GM18526 (cell line): ENCODE measurements around the gene EIF6.

Source experiments
- POLR2A ChIP-seq: IDR thresholded peaks from 3 replicates; pipeline ENCODE4 v1.6.1; 2011; ENCODE audit not compliant: insufficient read length; ENCODE audit errors: extremely low read depth

Gene EIF6

DNA sequence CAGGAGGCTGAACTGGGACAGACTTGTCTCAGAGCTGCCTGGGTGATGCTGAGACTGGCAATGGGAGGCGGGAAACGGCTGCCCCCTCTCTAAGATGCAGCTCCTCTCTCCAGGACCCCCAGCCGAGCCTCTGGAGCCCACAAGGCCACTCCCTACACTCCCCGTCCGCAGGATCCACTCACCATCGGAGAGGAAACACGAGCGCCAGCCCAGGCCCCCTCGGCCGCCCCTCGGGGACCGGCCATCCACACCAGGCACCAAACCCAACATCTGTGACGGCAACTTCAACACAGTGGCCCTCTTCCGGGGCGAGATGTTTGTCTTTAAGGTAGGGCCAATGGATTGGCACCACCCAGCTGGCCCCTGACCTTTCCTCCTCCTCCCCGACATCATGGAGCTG is 17.5 kb downstream of the EIF6 start:
- TF ChIP-seq POLR2A = no peak

DNA sequence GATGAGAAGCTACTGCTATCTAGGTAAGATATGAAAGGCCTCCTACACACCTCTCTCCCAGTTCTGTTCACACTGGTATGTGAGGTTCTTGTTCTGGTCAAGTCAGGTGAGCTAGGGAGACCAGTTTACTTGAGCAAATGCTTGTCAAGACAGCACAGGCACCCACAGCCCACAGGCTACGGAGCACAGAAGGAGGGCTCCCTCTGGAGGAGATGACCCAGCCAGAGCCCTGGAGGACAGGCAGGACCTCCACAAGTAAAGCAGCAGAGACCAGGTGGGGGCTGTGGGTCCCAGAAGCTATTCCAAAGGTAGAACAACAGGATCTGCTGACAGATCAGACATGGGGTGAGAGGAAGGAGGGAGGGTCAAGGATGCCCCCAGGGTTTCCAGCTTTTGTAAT is 19.8 kb downstream of the EIF6 start:
- TF ChIP-seq POLR2A = no peak

DNA sequence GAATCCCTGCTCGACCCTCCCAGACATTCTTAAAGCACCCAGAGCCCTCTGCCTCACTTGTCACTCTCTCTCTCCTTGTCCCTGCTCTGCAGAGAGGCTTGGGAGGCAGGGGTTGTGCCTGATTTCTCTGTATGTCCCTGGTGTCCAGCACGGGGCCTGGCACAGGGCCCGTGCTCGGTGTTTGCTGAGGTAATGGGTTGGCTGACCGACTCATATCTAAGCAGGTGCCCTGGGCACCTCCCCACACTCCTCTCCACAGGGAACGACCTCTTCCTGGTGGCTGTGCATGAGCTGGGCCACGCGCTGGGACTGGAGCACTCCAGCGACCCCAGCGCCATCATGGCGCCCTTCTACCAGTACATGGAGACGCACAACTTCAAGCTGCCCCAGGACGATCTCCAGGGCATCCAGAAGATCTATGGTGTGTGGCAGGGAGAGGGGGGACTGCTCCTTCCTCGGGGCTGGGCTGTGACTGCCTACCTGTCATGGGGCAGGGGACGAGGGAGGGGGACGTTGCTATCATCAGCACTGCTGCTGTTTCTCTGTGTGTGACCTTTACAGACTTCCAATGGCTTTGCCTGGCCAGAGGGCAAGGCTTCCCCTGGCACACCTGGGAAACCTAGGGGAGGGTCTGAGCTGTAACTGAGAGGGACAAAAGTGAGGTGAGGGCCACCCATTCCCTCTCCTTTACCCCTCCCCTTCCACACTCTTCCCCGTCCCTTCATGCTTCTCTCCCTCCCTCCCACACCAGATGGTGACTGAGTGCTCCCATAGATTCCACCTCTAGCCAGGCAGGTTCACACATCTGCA is 20.8 kb downstream of the EIF6 start:
- TF ChIP-seq POLR2A = no peak

DNA sequence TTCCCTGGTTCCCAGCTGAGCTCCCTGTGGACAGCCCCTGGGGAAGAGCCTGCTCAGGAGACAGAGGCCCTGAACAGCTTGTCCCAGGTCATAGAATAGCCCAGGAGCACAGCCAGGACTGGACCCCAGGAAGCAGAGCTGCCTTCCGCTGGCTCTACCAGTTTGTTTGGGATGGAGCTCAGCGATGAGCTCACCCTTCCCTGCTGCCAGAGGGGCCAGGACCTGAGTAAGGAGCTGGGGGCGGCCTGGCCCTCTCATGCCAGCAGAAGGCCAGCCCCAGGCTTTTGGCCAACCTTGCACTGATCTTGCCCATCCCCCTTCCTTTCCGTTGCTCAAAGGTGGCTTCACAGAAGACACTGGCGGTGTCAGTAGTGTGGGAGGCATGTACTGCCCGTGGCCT is 24.1 kb downstream of the EIF6 start:
- no peak for TF ChIP-seq POLR2A

DNA sequence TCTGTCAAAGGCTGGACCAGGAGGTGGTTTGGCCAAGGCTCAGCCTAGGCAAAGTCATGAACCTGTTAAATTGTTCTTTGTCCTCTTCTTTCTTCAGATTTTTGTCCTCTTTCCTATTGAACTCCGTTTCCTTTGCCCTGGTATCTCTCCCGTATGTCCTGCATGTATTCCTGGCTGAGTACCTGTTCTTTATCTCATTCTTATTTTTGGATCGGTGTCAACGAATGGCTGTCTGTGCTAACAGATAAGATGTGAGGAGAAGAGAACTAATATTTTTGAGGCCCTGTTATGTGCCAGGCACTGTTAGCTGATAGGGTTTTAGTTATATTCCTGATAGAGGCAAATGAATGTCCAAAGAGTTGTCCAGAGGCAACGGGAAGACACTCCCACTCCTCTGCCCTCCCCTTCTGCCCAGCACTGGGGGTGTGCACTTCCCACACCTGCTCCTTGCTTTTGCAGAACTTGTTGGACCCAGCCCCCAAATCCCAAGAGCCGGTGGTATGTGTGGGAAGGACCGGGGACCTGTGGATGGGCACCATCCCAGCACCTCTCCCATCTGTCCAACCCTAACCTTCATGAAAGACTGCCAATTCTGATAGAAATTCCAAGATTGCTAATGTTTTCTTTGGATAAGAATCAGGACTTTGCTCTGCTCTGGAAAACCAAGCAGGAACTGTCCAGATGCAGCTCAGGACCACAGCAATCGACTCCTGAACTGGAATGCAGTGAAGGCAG is 27.2 kb downstream of the EIF6 start:
- TF ChIP-seq POLR2A = no peak

DNA sequence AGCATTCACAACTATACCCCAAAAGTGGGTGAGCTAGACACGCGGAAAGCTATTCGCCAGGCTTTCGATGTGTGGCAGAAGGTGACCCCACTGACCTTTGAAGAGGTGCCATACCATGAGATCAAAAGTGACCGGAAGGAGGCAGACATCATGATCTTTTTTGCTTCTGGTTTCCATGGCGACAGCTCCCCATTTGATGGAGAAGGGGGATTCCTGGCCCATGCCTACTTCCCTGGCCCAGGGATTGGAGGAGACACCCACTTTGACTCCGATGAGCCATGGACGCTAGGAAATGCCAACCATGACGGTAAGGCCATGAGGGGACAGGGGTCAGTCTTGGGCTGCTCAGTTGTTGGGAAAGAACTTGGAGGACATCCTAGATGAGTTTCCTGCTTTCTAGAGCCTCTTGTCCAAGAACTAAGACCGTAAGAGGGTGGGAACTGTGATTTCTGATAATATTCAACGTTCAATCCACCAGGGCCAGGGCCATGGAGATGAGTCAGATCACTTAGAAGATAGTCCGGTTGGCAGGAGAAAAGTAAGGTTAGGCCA is 30.0 kb downstream of the EIF6 start:
- no peak for TF ChIP-seq POLR2A

DNA sequence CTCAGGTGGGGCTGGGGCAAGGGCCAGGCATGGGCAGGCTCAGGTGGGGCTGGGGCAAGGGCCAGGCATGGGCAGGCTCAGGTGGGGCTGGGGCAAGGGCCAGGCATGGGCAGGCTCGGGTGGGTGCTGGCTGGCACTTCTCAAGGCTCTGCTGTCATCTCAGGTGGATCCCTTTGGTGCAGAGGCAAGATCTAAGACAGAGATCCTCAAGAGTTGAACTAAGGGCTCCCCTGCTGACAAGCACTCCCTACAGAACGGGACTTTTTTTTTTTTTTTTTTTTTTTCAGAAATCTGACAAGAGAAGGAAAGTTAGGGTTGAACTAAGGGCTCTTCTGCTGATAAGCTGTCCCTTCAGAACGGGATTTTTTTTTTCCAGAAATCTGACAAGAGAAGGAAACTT is 31.6 kb downstream of the EIF6 start:
- no peak for TF ChIP-seq POLR2A

DNA sequence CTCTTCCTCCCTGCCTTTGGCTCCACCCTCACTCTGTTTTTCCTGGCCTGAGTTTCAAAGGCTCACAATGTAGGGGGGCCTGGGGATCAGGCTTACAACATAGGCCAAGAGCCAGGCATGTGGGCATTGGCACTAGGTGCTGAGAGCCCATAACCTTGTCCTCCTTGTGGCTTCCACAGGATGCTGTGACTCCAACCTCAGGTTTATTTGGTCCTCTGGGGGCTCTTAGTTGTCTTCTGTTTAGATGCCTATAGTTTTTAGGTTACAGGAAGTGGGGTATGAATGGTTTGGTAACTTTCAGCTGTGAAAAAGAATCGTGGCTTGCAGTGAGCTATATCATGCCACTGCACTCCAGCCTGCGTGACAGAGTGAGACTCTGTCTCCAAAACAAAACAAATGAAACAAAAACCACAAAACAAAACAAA is 32.5 kb downstream of the EIF6 start:
- TF ChIP-seq POLR2A = no peak

DNA sequence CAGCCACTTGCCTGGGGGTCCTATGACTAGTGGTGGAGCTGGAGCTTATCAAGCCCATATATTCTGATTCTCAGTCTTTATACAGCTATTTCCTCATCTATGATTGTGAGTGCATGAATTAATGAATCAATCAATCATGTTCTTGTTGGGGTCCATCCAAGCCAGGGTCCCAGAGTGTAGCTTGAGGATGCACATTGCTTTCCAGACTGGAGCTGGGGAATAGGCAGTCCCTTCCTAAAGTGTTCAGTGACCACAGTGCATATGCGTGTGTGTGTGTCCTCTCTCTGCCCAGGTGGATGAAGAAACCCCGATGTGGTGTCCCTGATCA is 33.0 kb downstream of the EIF6 start:
- no peak for TF ChIP-seq POLR2A

DNA sequence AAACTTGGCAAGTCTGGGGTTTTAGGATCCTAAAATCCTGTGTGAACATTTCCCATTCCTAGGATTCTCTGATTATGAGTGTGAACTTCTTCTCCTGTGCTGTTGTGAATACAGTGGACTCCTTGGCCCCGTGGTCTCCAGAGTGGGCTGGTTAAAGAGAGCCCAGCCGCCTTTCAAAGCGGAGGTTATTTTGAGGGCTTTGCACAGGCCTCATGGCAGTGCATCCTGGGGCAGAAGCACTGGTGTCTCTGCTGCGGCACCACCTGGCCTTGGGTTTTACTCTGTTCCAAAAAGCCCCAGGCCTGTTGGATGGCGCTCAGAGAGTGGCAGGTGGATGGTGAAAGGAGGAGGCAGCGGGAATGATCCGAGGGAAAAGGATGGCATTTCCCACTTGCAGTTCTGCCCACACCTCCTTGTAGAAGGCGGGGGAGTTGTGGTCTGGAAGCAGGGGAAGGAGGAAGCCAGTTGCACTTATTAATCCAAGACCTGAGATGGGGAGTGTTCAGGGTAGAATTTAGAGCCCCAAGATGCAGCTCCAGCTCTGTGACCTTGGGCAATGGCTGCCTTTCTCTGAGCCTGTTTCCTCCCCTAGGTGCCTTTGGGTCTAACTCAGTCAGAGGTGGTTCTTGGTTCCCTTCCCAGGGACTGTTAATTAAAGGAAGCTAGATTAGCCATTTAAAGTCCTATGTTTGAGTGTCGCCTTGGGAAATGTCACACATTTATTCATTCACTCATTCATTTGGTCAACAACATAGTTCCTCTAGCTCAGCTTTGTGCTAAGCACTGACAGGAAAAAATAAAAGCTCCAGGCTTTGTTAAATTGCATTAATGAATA is 35.7 kb downstream of the EIF6 start:
- no peak for TF ChIP-seq POLR2A

DNA sequence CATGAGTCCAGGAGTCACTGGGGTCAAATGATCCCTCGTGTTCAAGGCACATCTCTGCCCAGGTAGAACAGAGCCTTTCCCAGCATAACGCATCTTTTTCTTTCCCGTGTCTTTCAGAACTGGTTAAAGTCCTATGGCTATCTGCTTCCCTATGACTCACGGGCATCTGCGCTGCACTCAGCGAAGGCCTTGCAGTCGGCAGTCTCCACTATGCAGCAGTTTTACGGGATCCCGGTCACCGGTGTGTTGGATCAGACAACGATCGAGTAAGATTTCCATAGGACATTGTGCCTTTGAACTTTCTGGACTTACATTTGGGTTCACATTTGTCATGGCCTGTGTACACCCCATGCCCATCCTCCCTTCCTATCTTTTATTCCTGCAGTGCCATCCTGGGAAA is 37.8 kb downstream of the EIF6 start:
- TF ChIP-seq POLR2A = no peak

DNA sequence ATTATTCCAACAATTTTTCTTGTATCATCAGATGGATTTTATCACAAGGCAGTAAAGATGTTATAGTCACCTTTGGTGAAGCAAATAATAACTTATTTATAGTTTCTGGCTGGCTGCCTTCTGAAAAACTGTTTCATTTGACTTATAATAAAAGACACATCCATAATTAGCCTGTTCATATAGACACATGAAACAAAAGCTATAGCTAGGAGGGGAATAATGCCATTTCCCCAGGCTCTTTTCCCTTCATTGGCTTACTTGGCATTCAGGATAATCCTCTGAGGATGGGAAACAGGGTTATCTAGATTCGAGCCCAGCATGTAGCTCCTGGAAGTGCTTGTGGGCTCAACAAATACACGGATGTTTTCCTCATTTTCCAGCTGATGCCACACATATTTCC is 40.6 kb downstream of the EIF6 start:
- TF ChIP-seq POLR2A = no peak

DNA sequence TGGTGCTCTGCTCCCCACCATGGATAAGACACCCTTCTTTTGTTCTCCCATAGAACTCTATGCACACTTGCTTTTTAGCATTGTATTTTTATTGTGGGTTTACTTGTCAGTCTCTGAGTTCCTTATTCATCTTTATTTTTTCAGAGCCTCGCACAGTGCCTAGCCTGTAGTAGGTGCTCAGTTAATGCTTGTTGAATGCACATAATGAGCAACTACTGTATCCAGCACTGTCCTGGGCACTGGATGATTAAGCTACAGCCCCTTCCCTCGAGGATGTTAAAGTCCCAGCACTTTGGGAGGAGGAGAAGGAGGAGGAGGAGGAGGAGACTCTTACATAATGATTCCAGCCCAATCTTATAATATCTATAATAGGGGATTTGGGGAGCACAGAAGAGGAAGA is 41.3 kb downstream of the EIF6 start:
- no peak for TF ChIP-seq POLR2A

DNA sequence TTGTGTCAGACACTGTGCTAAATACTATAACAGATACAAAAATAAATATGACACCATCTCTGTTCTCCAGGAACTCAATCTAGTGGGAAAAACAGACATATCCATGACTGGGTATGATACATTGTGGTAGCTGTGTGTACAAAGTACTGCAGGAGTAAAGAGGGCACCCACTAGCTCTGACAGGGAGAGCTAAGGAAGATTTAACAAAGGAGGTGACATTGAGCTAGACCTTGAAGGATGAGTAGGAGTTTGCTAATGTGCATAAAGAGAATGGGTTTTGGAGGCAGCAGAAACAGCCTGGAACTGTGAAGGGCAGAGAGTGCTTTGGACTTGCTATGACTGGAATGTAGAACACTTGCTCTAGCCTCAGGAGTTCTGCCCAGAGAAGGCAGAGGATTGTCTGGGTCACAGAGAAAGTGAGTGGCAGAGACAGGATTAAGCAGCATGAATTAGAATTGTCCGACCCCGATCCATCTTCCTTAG is 43.7 kb downstream of the EIF6 start:
- TF ChIP-seq POLR2A = no peak

DNA sequence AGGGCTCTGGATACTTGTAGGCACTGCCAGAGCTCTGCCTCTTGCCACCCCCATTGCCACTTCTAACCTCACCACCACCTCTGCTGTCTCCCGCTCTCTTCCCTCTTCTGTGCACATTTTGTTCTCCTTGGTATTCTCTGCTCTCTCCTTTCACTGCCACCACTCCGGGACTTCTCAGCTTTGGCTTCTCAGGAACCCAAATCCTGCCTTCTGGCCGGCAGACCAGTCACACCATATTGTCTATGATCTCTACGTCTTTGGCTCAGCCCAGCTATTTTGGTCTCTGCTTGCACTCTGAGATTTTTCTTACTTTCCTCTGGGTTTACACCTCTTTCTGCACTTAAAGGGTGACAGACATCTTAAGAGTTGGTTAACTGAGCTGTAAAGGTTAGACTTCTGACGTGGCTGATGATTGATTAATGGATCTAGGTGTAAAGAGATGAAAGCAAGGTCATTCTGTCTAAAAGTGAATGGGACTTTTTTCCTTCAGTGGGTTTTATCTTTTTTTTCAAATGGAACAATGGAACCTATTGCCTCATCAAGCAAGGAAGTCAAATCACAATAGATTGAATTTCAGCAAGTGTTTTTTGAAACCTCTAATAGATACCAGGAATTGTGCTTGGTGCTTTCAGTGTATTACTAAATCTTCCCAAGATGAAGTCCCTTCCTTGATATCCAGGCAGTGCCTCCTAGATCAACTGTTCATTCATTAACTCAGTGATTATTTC is 44.3 kb downstream of the EIF6 start:
- no peak for TF ChIP-seq POLR2A
